ENCODE results near the gene BIRC6. TPM values are rescaled to one million over a fixed set of nuclear protein-coding genes. Genes with fewer than 3 reads are reported as not detected.

BIRC6 gene
- total and polyA plus RNA-seq, 2 donors (not counting 1 experiment from before 2014, with no cell fraction given) = 46.7 to 162 TPM

DNA sequence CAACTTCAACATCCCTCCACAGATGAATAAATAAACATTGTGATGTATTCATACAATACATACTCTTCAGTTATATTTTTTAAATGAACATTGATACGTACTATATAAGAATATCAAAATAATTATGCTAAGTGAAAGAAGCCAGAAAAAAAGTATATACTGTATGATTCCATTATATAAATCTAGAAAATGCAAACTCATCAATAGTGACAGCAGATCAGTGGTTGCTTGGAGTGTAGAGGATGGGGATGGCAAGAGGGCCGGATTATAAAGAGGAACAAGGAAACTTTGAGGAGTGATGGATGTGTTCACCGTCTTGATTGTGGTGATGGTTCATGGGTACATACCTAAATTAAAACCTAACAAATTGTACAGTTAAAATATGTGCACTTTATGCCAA, 268.0 kb downstream of the BIRC6 start:
- no peak for DNase-seq (ENCODE audit: low read depth in 2 of 2)
- no peak overlapping the region for H3K27ac ChIP-seq (ENCODE audit: insufficient read depth, low read length)
- TF ChIP-seq CTCF (conservative IDR thresholded peaks at IDR 0.05 in 1 of 2, IDR thresholded peaks at IDR 0.05 in 1 of 2; ENCODE audit: low read depth in 1 of 2, low read length in 2 of 2) = no peak
- no peak for TF ChIP-seq EZH2 (IDR thresholded peaks at IDR 0.05; ENCODE audit: low read length, missing control alignments)
- H4K20me1 ChIP-seq (ENCODE audit: control insufficient read depth, extremely low read depth, insufficient read depth, low read length) = no peaks in the 10 kb centered on the region
- no peak overlapping the region for H3K9ac ChIP-seq (ENCODE audit: insufficient read depth, low read length)
- H3K27me3 ChIP-seq (ENCODE audit: control insufficient read depth, insufficient read depth, low read length) = no peaks in the 10 kb centered on the region
- no peak overlapping the region for H3K4me3 ChIP-seq (replicated peaks in 1 of 4; ENCODE audit: control extremely low read depth in 1 of 4, insufficient read depth in 1 of 4, low read depth in 3 of 4, low read length in 4 of 4)
- H3K4me2 ChIP-seq (ENCODE audit: extremely low read depth, insufficient read depth, low read length) = no peak overlapping the region
- H3K36me3 ChIP-seq (ENCODE audit: control insufficient read depth, insufficient read depth, low read length) = no peaks in the 10 kb centered on the region
- H3K4me1 ChIP-seq (ENCODE audit: control insufficient read depth, extremely low read depth, insufficient read depth, low read length) = no peaks in the 10 kb centered on the region
- H3K79me2 ChIP-seq (ENCODE audit: control insufficient read depth, insufficient read depth, low read length) = peaks cover 8% of the 10 kb centered on the region
- H3K9me3 ChIP-seq (ENCODE audit: control insufficient read depth, insufficient read depth, low read depth, low read length) = no peaks in the 10 kb centered on the region
- no peak overlapping the region for H2AFZ ChIP-seq (ENCODE audit: low read length)

- Histone ChIP-seq H4K20me1 (ENCODE audit: control insufficient read depth, extremely low read depth, insufficient read depth, low read length) (no peaks in the 10 kb centered on the region), H2AFZ (ENCODE audit: low read length) (no peak overlapping the region), H3K4me1 (ENCODE audit: control insufficient read depth, extremely low read depth, insufficient read depth, low read length) (no peaks in the 10 kb centered on the region), H3K4me2 (ENCODE audit: extremely low read depth, insufficient read depth, low read length) (no peak overlapping the region), H3K36me3 (ENCODE audit: control insufficient read depth, insufficient read depth, low read length) (peaks cover 1% of the 10 kb centered on the region), H3K9me3 (ENCODE audit: control insufficient read depth, insufficient read depth, low read depth, low read length) (no peaks in the 10 kb centered on the region), H3K27ac (ENCODE audit: insufficient read depth, low read length) (no peak overlapping the region), H3K27me3 (ENCODE audit: control insufficient read depth, insufficient read depth, low read length) (no peaks in the 10 kb centered on the region), H3K4me3 (replicated peaks in 1 of 4; ENCODE audit: control extremely low read depth in 1 of 4, insufficient read depth in 1 of 4, low read depth in 3 of 4, low read length in 4 of 4) (no peak overlapping the region), H3K9ac (ENCODE audit: insufficient read depth, low read length) (no peak overlapping the region), H3K79me2 (ENCODE audit: control insufficient read depth, insufficient read depth, low read length) (peaks cover 10% of the 10 kb centered on the region)
- no peak for DNase-seq (ENCODE audit: low read depth in 2 of 2)
- TF ChIP-seq EZH2 (IDR thresholded peaks at IDR 0.05; ENCODE audit: low read length, missing control alignments) = no peak
- TF ChIP-seq CTCF (conservative IDR thresholded peaks at IDR 0.05 in 1 of 2, IDR thresholded peaks at IDR 0.05 in 1 of 2; ENCODE audit: low read depth in 1 of 2, low read length in 2 of 2) = no peak
These were observed 269.9 kb downstream of the BIRC6 start for GRCh38 chr2:32626639-32627221.

- no peak for TF ChIP-seq EZH2 (IDR thresholded peaks at IDR 0.05; ENCODE audit: low read length, missing control alignments)
- TF ChIP-seq CTCF (conservative IDR thresholded peaks at IDR 0.05 in 1 of 2, IDR thresholded peaks at IDR 0.05 in 1 of 2; ENCODE audit: low read depth in 1 of 2, low read length in 2 of 2) = peak; percentile 28 to 37
- H3K4me1 ChIP-seq (ENCODE audit: control insufficient read depth, extremely low read depth, insufficient read depth, low read length) = no peaks in the 10 kb centered on the region
- peak overlapping the region; percentile 76 for H3K27ac ChIP-seq (ENCODE audit: insufficient read depth, low read length)
- H3K9ac ChIP-seq (ENCODE audit: insufficient read depth, low read length) = peak overlapping the region; percentile 54
- no peaks in the 10 kb centered on the region for H3K27me3 ChIP-seq (ENCODE audit: control insufficient read depth, insufficient read depth, low read length)
- no peaks in the 10 kb centered on the region for H4K20me1 ChIP-seq (ENCODE audit: control insufficient read depth, extremely low read depth, insufficient read depth, low read length)
- DNase-seq (ENCODE audit: low read depth in 2 of 2) = peak; percentile 48 to 67
- peak overlapping the region; percentile 45 to 98 (median 78) for H3K4me3 ChIP-seq (replicated peaks in 1 of 4; ENCODE audit: control extremely low read depth in 1 of 4, insufficient read depth in 1 of 4, low read depth in 3 of 4, low read length in 4 of 4)
- H3K4me2 ChIP-seq (ENCODE audit: extremely low read depth, insufficient read depth, low read length) = peak overlapping the region; percentile 67
- peaks cover 10% of the 10 kb centered on the region for H3K79me2 ChIP-seq (ENCODE audit: control insufficient read depth, insufficient read depth, low read length)
- H2AFZ ChIP-seq (ENCODE audit: low read length) = peak overlapping the region; percentile 97
- H3K9me3 ChIP-seq (ENCODE audit: control insufficient read depth, insufficient read depth, low read depth, low read length) = no peaks in the 10 kb centered on the region
- peaks cover 1% of the 10 kb centered on the region for H3K36me3 ChIP-seq (ENCODE audit: control insufficient read depth, insufficient read depth, low read length)
These were observed 270.6 kb downstream of the BIRC6 start for GRCh38 chr2:32627441-32627813.

Measured in fibroblast of lung (primary cell).